GM12878 (cell line): ENCODE measurements around the gene NFKBIA. TPM values are rescaled to one million over a fixed set of nuclear protein-coding genes. Genes with fewer than 3 reads are reported as not detected.

ENCODE experiments used
- ATAC-seq: fragments of 200-7000 bp; cut with Tn5 transposase; 3 replicates; pipeline ENCODE4 v1.9.1; 2020; ENCODE audit warnings: mild to moderate bottlenecking, moderate library complexity
- BruUV-seq: library from RNA; stranded (reverse); fragments of 400-500 nt; replicated peaks from 2 replicates; lab custom pipeline; 2021; lab: Mats Ljungman, UMichigan
- CTCF ChIA-PET: fragments of 300-600 bp; sonication (Branson Sonifier 250); formaldehyde crosslinking; extraction: SDS; loops from one replicate; lab custom pipeline; 2021; ENCODE audit warnings: inconsistent platforms; lab: Yijun Ruan, JAX
- POLR2A ChIA-PET: fragments of 350-600 bp; formaldehyde crosslinking; extraction: SDS; loops from one replicate; lab custom pipeline; 2021; ENCODE audit warnings: inconsistent platforms; lab: Charles Lee
- RAD21 ChIA-PET: fragments of 300-600 bp; sonication (Branson Sonifier 250); formaldehyde crosslinking; loops from one replicate; lab custom pipeline; 2023; ENCODE audit warnings: antibody characterized with exemption; ENCODE audit not compliant: unreplicated experiment; lab: Charles Lee
- SMC1A ChIA-PET: fragments of 300-600 bp; sonication (Branson Sonifier 250); formaldehyde crosslinking; loops from one replicate; lab custom pipeline; 2023; ENCODE audit not compliant: unreplicated experiment, uncharacterized antibody; lab: Charles Lee
- DNase-seq: peaks from one replicate; pipeline ENCODE4 v3.0.0-alpha.2; 2011; ENCODE audit warnings: low read depth, low spot score
- FAIRE-seq: peaks from 3 replicates; lab custom pipeline; 2011; peaks lifted over from hg19 to GRCh38; lab: Jason Lieb, UNC
- H2AFZ ChIP-seq: 2 replicates; pipeline ENCODE4 v1.6.0; 2011; ENCODE audit warnings: low read depth, low read length, control low read depth; ENCODE audit not compliant: control insufficient read depth
- H3K27ac ChIP-seq: 2 replicates; pipeline ENCODE4 v1.5.1; 2011; ENCODE audit warnings: control low read depth; ENCODE audit not compliant: control insufficient read depth, insufficient read depth
- H3K27me3 ChIP-seq, 2 experiments: replicated peaks in 1 of 2; 2 replicates each; pipeline versions ENCODE4 v1.6.0 to v1.6.1; 2011; ENCODE audit warnings: low read length in 1 of 2; ENCODE audit not compliant: control insufficient read depth in 2 of 2, insufficient read depth in 2 of 2
- H3K36me3 ChIP-seq, 2 experiments: 2 replicates each; pipeline ENCODE4 v1.5.1; 2011; ENCODE audit warnings: low read length in 1 of 2; ENCODE audit not compliant: control insufficient read depth in 2 of 2, insufficient read depth in 2 of 2
- H3K4me1 ChIP-seq: 2 replicates; pipeline ENCODE4 v1.6.1; 2011; ENCODE audit warnings: mild to moderate bottlenecking, low read length, moderate library complexity, mixed read lengths; ENCODE audit not compliant: control insufficient read depth, insufficient read depth
- H3K4me2 ChIP-seq: 2 replicates; pipeline ENCODE4 v1.6.0; 2011; ENCODE audit warnings: control low read depth; ENCODE audit not compliant: control insufficient read depth, insufficient read depth
- H3K4me3 ChIP-seq: fragments of 200-600 bp; sonication (generic); 2 replicates; pipeline ENCODE4 v1.5.1; 2016
- H3K79me2 ChIP-seq: 2 replicates; pipeline ENCODE4 v1.6.0; 2011; ENCODE audit warnings: low read length; ENCODE audit not compliant: control insufficient read depth, insufficient read depth
- H3K9ac ChIP-seq: 2 replicates; pipeline ENCODE4 v1.8.0; 2011; ENCODE audit warnings: low read length, control low read depth, mixed read lengths; ENCODE audit not compliant: control insufficient read depth, insufficient read depth
- H3K9me3 ChIP-seq: replicated peaks from 3 replicates; pipeline ENCODE4 v1.5.1; 2011; ENCODE audit warnings: mild to moderate bottlenecking, low read length; ENCODE audit not compliant: control insufficient read depth, insufficient read depth
- H4K20me1 ChIP-seq: 2 replicates; pipeline ENCODE4 v1.6.0; 2011; ENCODE audit not compliant: control insufficient read depth, insufficient read depth
- BACH1 ChIP-seq: fragments of 450-650 bp; IDR thresholded peaks from 2 replicates; pipeline ENCODE4 v1.6.1; 2017; ENCODE audit warnings: mild to moderate bottlenecking, borderline replicate concordance
- CBX3 ChIP-seq: fragments of 200-600 bp; sonication (generic); IDR thresholded peaks from 2 replicates; pipeline ENCODE4 v1.6.1; 2016; ENCODE audit warnings: low read depth, borderline replicate concordance
- CHD2 ChIP-seq: IDR thresholded peaks from 2 replicates; pipeline ENCODE4 v1.6.1; 2011; ENCODE audit warnings: low read depth, low read length, improper control_type of control experiment, borderline replicate concordance
- E4F1 ChIP-seq: fragments of 450-650 bp; IDR thresholded peaks from 2 replicates; pipeline ENCODE4 v1.6.1; 2018; ENCODE audit warnings: borderline replicate concordance, mild to moderate bottlenecking; ENCODE audit not compliant: partially characterized antibody
- EP300 ChIP-seq, 2 experiments: fragments of 150-350 bp in 1 of 2; IDR thresholded peaks; 2 replicates each; pipeline ENCODE4 v1.6.1; 2011 to 2012; ENCODE audit warnings: low read depth in 2 of 2, low read length in 2 of 2, borderline replicate concordance in 1 of 2, improper control_type of control experiment in 1 of 2, inconsistent platforms in 1 of 2; ENCODE audit not compliant: control insufficient read depth in 1 of 2
- MEF2B ChIP-seq: fragments of 450-650 bp; IDR thresholded peaks from 2 replicates; pipeline ENCODE4 v1.6.1; 2018; ENCODE audit warnings: mild to moderate bottlenecking, moderate library complexity; ENCODE audit not compliant: partially characterized antibody, poor library complexity, severe bottlenecking
- MTA3 ChIP-seq: IDR thresholded peaks from 2 replicates; pipeline ENCODE4 v1.6.1; 2012; ENCODE audit warnings: low read length, inconsistent platforms, borderline replicate concordance
- NFXL1 ChIP-seq: fragments of 450-650 bp; IDR thresholded peaks from 2 replicates; pipeline ENCODE4 v1.6.1; 2017; ENCODE audit warnings: antibody characterized with exemption, mild to moderate bottlenecking, borderline replicate concordance
- NR2F1 ChIP-seq: fragments of 450-650 bp; conservative IDR thresholded peaks from 2 replicates; pipeline ENCODE4 v1.6.1; 2017; ENCODE audit warnings: mild to moderate bottlenecking
- PAX5 ChIP-seq: IDR thresholded peaks from 2 replicates; pipeline ENCODE4 v1.6.1; 2011; ENCODE audit warnings: low read depth, low read length, borderline replicate concordance
- SMAD1 ChIP-seq: fragments of 450-650 bp; IDR thresholded peaks from 2 replicates; pipeline ENCODE4 v1.6.1; 2018; ENCODE audit warnings: mild to moderate bottlenecking, low read depth; ENCODE audit not compliant: partially characterized antibody
- TCF12 ChIP-seq: IDR thresholded peaks from 2 replicates; pipeline ENCODE4 v1.6.1; 2011; ENCODE audit warnings: low read depth, mild to moderate bottlenecking, low read length
- ZSCAN29 ChIP-seq: fragments of 450-650 bp; IDR thresholded peaks from 2 replicates; pipeline ENCODE4 v1.6.1; 2017; ENCODE audit warnings: mild to moderate bottlenecking, moderate library complexity
- WGBS: methylation state at CpG from one replicate; pipeline ENCODE4 v1.1.6; 2016; ENCODE audit warnings: low lambda C conversion rate; ENCODE audit not compliant: insufficient replicate concordance, insufficient coverage; ENCODE audit errors: missing lambda C conversion rate; 5-methylcytosine and 5-hydroxymethylcytosine counted together
- in situ Hi-C: fragments of 300-500 bp; cut with MboI; formaldehyde crosslinking; loops from 9 replicates; pipeline ENCODE4 v1.14.3; 2018; ENCODE audit warnings: mixed read lengths
- intact Hi-C: fragments of 100-400 bp; cut with micrococcal nuclease; formaldehyde crosslinking; loops from one replicate; pipeline ENCODE4 v1.14.2; 2022; ENCODE audit not compliant: unreplicated experiment
- polyA plus RNA-seq, 11 experiments: library from polyadenylated mRNA; depleted of rRNA in 4 of 11; unstranded in 6 of 11; stranded (reverse) in 5 of 11; fragments of >200 nt; fragmentation: Nextera tagmentation in 4 of 11; fragmentation: Illumina TruSeq in 1 of 11; extraction: Ambion mirVana in 4 of 11; extraction: Trizol in 1 of 11; gene quantifications; 1 replicate in 1 of 11; 2 replicates in 10 of 11; pipeline versions ENCODE4 v1.2.1 to v1.2.3, GENCODE V29; 2011 to 2016; ENCODE audit warnings: inconsistent platforms in 2 of 11, missing spikeins in 2 of 11, low read depth in 1 of 11
- total RNA-seq, 4 experiments: library from RNA; depleted of rRNA in 3 of 4; stranded (reverse); fragments of >200 nt in 3 of 4; fragmentation: Illumina TruSeq in 1 of 4; extraction: Trizol in 1 of 4; gene quantifications; 2 replicates each; pipeline versions ENCODE4 v1.2.1 to v1.2.3, GENCODE V29; 2013 to 2021

NFKBIA gene
- total and polyA plus RNA-seq, 10 of the 15 experiments (the other 5 are each of a cell fraction or from before 2014, with no cell fraction given) = 123 to 419 (median 267) TPM

GRCh38 chr14:35369701-35370191 lies 34.8 kb downstream of the NFKBIA start:
- H3K27me3 ChIP-seq = no peaks in the 10 kb centered on the region
- SMC1A ChIA-PET = interaction anchor here (1.2 kb wide), 1 partner anchor 24 kb away, joined by 4 read pairs; no protein-coding TSS in a partner anchor
- H2AFZ ChIP-seq = peak overlapping the region; percentile 37
- peaks cover 3% of the 10 kb centered on the region; the same call in 2 of the 3 replicates for H3K9me3 ChIP-seq
- H3K4me1 ChIP-seq = peaks cover 35% of the 10 kb centered on the region
- no peak overlapping the region for H3K9ac ChIP-seq
- 64% methylated on average over 24 of the region's 24 CpGs for WGBS
- no peaks in the 10 kb centered on the region for H3K36me3 ChIP-seq
- in situ Hi-C loops (no loop called here), intact Hi-C loops (no loop called here)
- DNase-seq = no peak
- H3K4me2 ChIP-seq = no peak overlapping the region
- RAD21 ChIA-PET = interaction anchor here (1.5 kb wide), 2 partner anchors 35 to 37 kb away, joined by 3 to 4 read pairs; partner anchors contain the start of gene NFKBIA
- no TSS peak for BruUV-seq
- H3K4me3 ChIP-seq = no peak overlapping the region
- no peak for FAIRE-seq
- TF ChIP-seq MEF2B (no peak), E4F1 (no peak), EP300 (IDR thresholded peaks at IDR 0.05; ENCODE audit: borderline replicate concordance in 1 of 2, control insufficient read depth in 1 of 2, low read depth in 2 of 2, low read length in 2 of 2) (no peak), CBX3 (no peak), PAX5 (no peak), NR2F1 (no peak), TCF12 (no peak), CHD2 (no peak), MTA3 (no peak), ZSCAN29 (no peak), NFXL1 (no peak), BACH1 (no peak), SMAD1 (no peak)
- CTCF ChIA-PET = interaction anchor here (1.1 to 2.9 kb wide), 2 partner anchors 35 to 43 kb away, joined by 3 to 8 read pairs; partner anchors contain the start of gene NFKBIA
- H3K27ac ChIP-seq = no peak overlapping the region
- H3K79me2 ChIP-seq = no peaks in the 10 kb centered on the region
- POLR2A ChIA-PET = interaction anchor here (0.6 to 1.2 kb wide), 2 partner anchors 78 to 84 kb away, joined by 3 to 4 read pairs; partner anchors contain the start of gene PSMA6
- no peaks in the 10 kb centered on the region for H4K20me1 ChIP-seq
- ATAC-seq = no peak
